Measurements from ENCODE around the gene LMAN1.

LMAN1 gene

GRCh38 chr18:59372975-59373374 is 13.9 kb upstream of the LMAN1 start:
- Histone ChIP-seq H3K27ac (no peak overlapping the region), H3K4me3 (no peak overlapping the region)

GRCh38 chr18:59360381-59360780 is 1.3 kb upstream of the LMAN1 start:
- no peak overlapping the region for H3K4me3 ChIP-seq
- H3K27ac ChIP-seq, result no peak overlapping the region

GRCh38 chr18:59359576-59359952 is 499 bp upstream of the LMAN1 start:
- Histone ChIP-seq H3K4me3 (peak overlapping the region; percentile 73 to 97 (median 92)), H3K27ac (peak overlapping the region in 13 of 21 experiments; percentile 7 to 94 (median 89))

- peak overlapping the region in 20 of 21 experiments; percentile 70 to 96 (median 90) for H3K27ac ChIP-seq
- peak overlapping the region; percentile 73 to 97 (median 92) for H3K4me3 ChIP-seq
These were observed 702 bp downstream of the LMAN1 start for GRCh38 chr18:59358414-59358711.

GRCh38 chr18:59357928-59358327 is 1.1 kb downstream of the LMAN1 start:
- Histone ChIP-seq H3K4me3 (peak overlapping the region; percentile 73 to 97 (median 92)), H3K27ac (peak overlapping the region in 15 of 21 experiments; percentile 72 to 96 (median 90))

- Histone ChIP-seq H3K4me3 (no peak overlapping the region), H3K27ac (no peak overlapping the region)
These were observed 4.3 kb downstream of the LMAN1 start for GRCh38 chr18:59354731-59355130.

GRCh38 chr18:59353079-59353680 is 5.9 kb downstream of the LMAN1 start:
- no peak overlapping the region for H3K4me3 ChIP-seq
- H3K27ac ChIP-seq, result no peak overlapping the region

- H3K4me3 ChIP-seq, result no peak overlapping the region
- H3K27ac ChIP-seq, result no peak overlapping the region
These were observed 6.7 kb downstream of the LMAN1 start for GRCh38 chr18:59352250-59352855.

- Histone ChIP-seq H3K27ac (no peak overlapping the region), H3K4me3 (no peak overlapping the region)
These were observed 13.5 kb downstream of the LMAN1 start for GRCh38 chr18:59345556-59345955.

GRCh38 chr18:59344996-59345395 is 14.1 kb downstream of the LMAN1 start:
- no peak overlapping the region for H3K4me3 ChIP-seq

GRCh38 chr18:59343926-59344325 is 15.1 kb downstream of the LMAN1 start:
- Histone ChIP-seq H3K27ac (no peak overlapping the region), H3K4me3 (no peak overlapping the region)

More at GRCh38 chr18:59344996-59345395, 14.1 kb downstream of the LMAN1 start:
- no peak overlapping the region for H3K27ac ChIP-seq

- H3K4me3 ChIP-seq, result no peak overlapping the region
- H3K27ac ChIP-seq, result no peak overlapping the region
These were observed 18.2 kb downstream of the LMAN1 start for GRCh38 chr18:59340817-59341216.

GRCh38 chr18:59340312-59340711 is 18.8 kb downstream of the LMAN1 start:
- Histone ChIP-seq H3K27ac (no peak overlapping the region), H3K4me3 (no peak overlapping the region)

- no peak overlapping the region for H3K4me3 ChIP-seq
These were observed 26.1 kb downstream of the LMAN1 start for GRCh38 chr18:59332986-59333385.

GRCh38 chr18:59328683-59329082 is 30.4 kb downstream of the LMAN1 start:
- no peak overlapping the region for H3K27ac ChIP-seq
- H3K4me3 ChIP-seq, result no peak overlapping the region

More at GRCh38 chr18:59332986-59333385, 26.1 kb downstream of the LMAN1 start:
- H3K27ac ChIP-seq, result no peak overlapping the region

- Histone ChIP-seq H3K4me3 (no peak overlapping the region), H3K27ac (no peak overlapping the region)
These were observed 33.1 kb downstream of the LMAN1 start for GRCh38 chr18:59325965-59326364.

- H3K27ac ChIP-seq, result no peak overlapping the region
- no peak overlapping the region for H3K4me3 ChIP-seq
These were observed 34.5 kb downstream of the LMAN1 start for GRCh38 chr18:59324623-59324971.

GRCh38 chr18:59323931-59324622 is 35.0 kb downstream of the LMAN1 start:
- Histone ChIP-seq H3K4me3 (no peak overlapping the region), H3K27ac (no peak overlapping the region)

- H3K4me3 ChIP-seq, result no peak within 1 kb of the TSS
- H3K27ac ChIP-seq, result no peak within 1 kb of the TSS
These were observed 40.5 kb downstream of the LMAN1 start, which contains the start of gene CPLX4 for GRCh38 chr18:59318460-59319050. Gene CPLX4 (minus strand): TSS chr18:59318649. CDS start chr18:59318462, 187 bp downstream.

GRCh38 chr18:59311631-59312030 is 47.4 kb downstream of the LMAN1 start:
- Histone ChIP-seq H3K4me3 (no peak overlapping the region), H3K27ac (no peak overlapping the region)

- H3K27ac ChIP-seq, result no peak overlapping the region
- peak overlapping the region in 1 of 7 experiments; percentile 11 for H3K4me3 ChIP-seq
These were observed 50.2 kb downstream of the LMAN1 start for GRCh38 chr18:59308938-59309260.
